Gastroesophageal sphincter (tissue), 3 donors: ENCODE measurements around the gene SLC49A3.

Experiments used
- CTCF ChIP-seq, 4 experiments: fragments of 200-600 bp in 2 of 4; fragments of 450-650 bp in 2 of 4; sonication (generic) in 1 of 4; IDR thresholded peaks; one replicate each; pipeline ENCODE4 v1.5.1; 2017 to 2019; ENCODE audit warnings: antibody characterized with exemption in 4 of 4, mild to moderate bottlenecking in 2 of 4, moderate library complexity in 2 of 4
- EP300 ChIP-seq: sonication (generic); formaldehyde crosslinking; IDR thresholded peaks from one replicate; pipeline ENCODE4 v1.6.1; 2017; ENCODE audit warnings: antibody characterized with exemption, mild to moderate bottlenecking
- POLR2A ChIP-seq, 2 donors: fragments of 450-650 bp; IDR thresholded peaks; one replicate each; pipeline ENCODE4 v1.6.1; 2017; ENCODE audit warnings: antibody characterized with exemption in 2 of 2, mild to moderate bottlenecking in 2 of 2, moderate library complexity in 1 of 2
- POLR2AphosphoS5 ChIP-seq: sonication (generic); formaldehyde crosslinking; IDR thresholded peaks from one replicate; pipeline ENCODE4 v1.6.1; 2017; ENCODE audit warnings: antibody characterized with exemption

GRCh38 chr4:647481-647880 is 41.5 kb downstream of the SLC49A3 start:
- TF ChIP-seq CTCF (IDR thresholded peaks at IDR 0.05) (no peak), POLR2A (IDR thresholded peaks at IDR 0.05) (no peak), POLR2AphosphoS5 (no peak), EP300 (no peak)
